H9 (cell line): Measurements from ENCODE around the gene KSR1. TPM values are rescaled to one million over a fixed set of nuclear protein-coding genes. Genes with fewer than 3 reads are reported as not detected.

ENCODE experiments used
- DNase-seq: peaks from one replicate; pipeline ENCODE4 v3.0.0-alpha.2; 2017
- H2AFZ ChIP-seq: one replicate; pipeline ENCODE4 v1.6.1; 2013; ENCODE audit warnings: mild to moderate bottlenecking, low read length, control low read depth, moderate library complexity
- H2AK5ac ChIP-seq: 2 replicates; pipeline ENCODE4 v1.6.1; 2013; ENCODE audit warnings: low read length, control low read depth, mixed read lengths; ENCODE audit not compliant: insufficient read length
- H2BK120ac ChIP-seq: one replicate; pipeline ENCODE4 v1.6.1; 2013; ENCODE audit warnings: low read depth, mild to moderate bottlenecking, low read length, control low read depth, inconsistent platforms; ENCODE audit not compliant: poor library complexity, severe bottlenecking
- H2BK12ac ChIP-seq: 2 replicates; pipeline ENCODE4 v1.6.1; 2013; ENCODE audit warnings: low read length, control low read depth, mixed read lengths, low read depth; ENCODE audit not compliant: insufficient read length
- H2BK15ac ChIP-seq: 2 replicates; pipeline ENCODE4 v1.6.1; 2013; ENCODE audit warnings: low read depth, low read length, control low read depth
- H2BK20ac ChIP-seq: one replicate; pipeline ENCODE4 v1.6.1; 2013; ENCODE audit warnings: low read depth, mild to moderate bottlenecking, low read length, control low read depth, inconsistent platforms; ENCODE audit not compliant: poor library complexity, severe bottlenecking
- H2BK5ac ChIP-seq: 2 replicates; pipeline ENCODE4 v1.6.1; 2013; ENCODE audit warnings: low read length, control low read depth, mixed read lengths; ENCODE audit not compliant: insufficient read length
- H3K14ac ChIP-seq: 2 replicates; pipeline ENCODE4 v1.6.1; 2013; ENCODE audit warnings: low read length, control low read depth; ENCODE audit not compliant: insufficient read depth
- H3K18ac ChIP-seq: 2 replicates; pipeline ENCODE4 v1.6.1; 2013; ENCODE audit warnings: low read depth, mild to moderate bottlenecking, mixed read lengths, low read length, control low read depth; ENCODE audit not compliant: insufficient read length
- H3K23ac ChIP-seq: 2 replicates; pipeline ENCODE4 v1.6.1; 2013; ENCODE audit warnings: low read length, control low read depth, mixed read lengths, low read depth; ENCODE audit not compliant: insufficient read length
- H3K23me2 ChIP-seq: 2 replicates; pipeline ENCODE4 v1.6.1; 2013; ENCODE audit warnings: low read depth, mild to moderate bottlenecking, mixed read lengths, low read length, control low read depth; ENCODE audit not compliant: insufficient read length, poor library complexity, severe bottlenecking
- H3K27ac ChIP-seq: 2 replicates; pipeline ENCODE4 v1.5.1; 2013; ENCODE audit warnings: low read length, control low read depth, mixed read lengths, low read depth; ENCODE audit not compliant: insufficient read length
- H3K27me3 ChIP-seq: 2 replicates; pipeline ENCODE4 v1.6.1; 2013; ENCODE audit warnings: low read length, control low read depth, inconsistent platforms; ENCODE audit not compliant: insufficient read depth
- H3K4ac ChIP-seq: 2 replicates; pipeline ENCODE4 v1.6.1; 2013; ENCODE audit warnings: low read depth, mild to moderate bottlenecking, control low read depth, inconsistent platforms, low read length, moderate library complexity
- H3K4me1 ChIP-seq: 2 replicates; pipeline ENCODE4 v1.6.1; 2013; ENCODE audit warnings: low read length, control low read depth, inconsistent platforms; ENCODE audit not compliant: insufficient read depth
- H3K4me2 ChIP-seq: 2 replicates; pipeline ENCODE4 v1.6.1; 2013; ENCODE audit warnings: low read length, control low read depth, mixed read lengths; ENCODE audit not compliant: insufficient read length, insufficient read depth
- H3K56ac ChIP-seq: 2 replicates; pipeline ENCODE4 v1.6.1; 2013; ENCODE audit warnings: low read depth, mild to moderate bottlenecking, mixed read lengths, low read length, control low read depth; ENCODE audit not compliant: insufficient read length
- H3K79me1 ChIP-seq: 2 replicates; pipeline ENCODE4 v1.6.1; 2013; ENCODE audit warnings: low read depth, mild to moderate bottlenecking, moderate library complexity, low read length, control low read depth, inconsistent platforms; ENCODE audit not compliant: insufficient read depth, poor library complexity, severe bottlenecking
- H3K79me2 ChIP-seq: 2 replicates; pipeline ENCODE4 v1.6.1; 2013; ENCODE audit warnings: low read length, control low read depth, inconsistent platforms; ENCODE audit not compliant: insufficient read depth
- H3K9ac ChIP-seq: 2 replicates; pipeline ENCODE4 v1.6.1; 2013; ENCODE audit warnings: low read length, control low read depth, mixed read lengths; ENCODE audit not compliant: insufficient read length; ENCODE audit errors: extremely low read depth
- H3K9me3 ChIP-seq: one replicate; pipeline ENCODE4 v1.6.1; 2013; ENCODE audit warnings: low read depth, low read length, inconsistent platforms; ENCODE audit not compliant: control insufficient read depth
- H3T11ph ChIP-seq: one replicate; pipeline ENCODE4 v1.6.1; 2013; ENCODE audit warnings: mild to moderate bottlenecking, low read length, control low read depth, inconsistent platforms
- H4K20me1 ChIP-seq: one replicate; pipeline ENCODE4 v1.6.1; 2013; ENCODE audit not compliant: control insufficient read depth, insufficient read length, insufficient read depth
- H4K5ac ChIP-seq: 2 replicates; pipeline ENCODE4 v1.6.1; 2013; ENCODE audit warnings: low read depth, mild to moderate bottlenecking, mixed read lengths, low read length, control low read depth; ENCODE audit not compliant: insufficient read length
- H4K8ac ChIP-seq: replicated peaks from 2 replicates; pipeline ENCODE4 v1.6.1; 2013; ENCODE audit warnings: low read length, control low read depth, mixed read lengths, low read depth; ENCODE audit not compliant: insufficient read length
- H4K91ac ChIP-seq: 2 replicates; pipeline ENCODE4 v1.6.1; 2013; ENCODE audit warnings: low read depth, mild to moderate bottlenecking, moderate library complexity, mixed read lengths, low read length, control low read depth; ENCODE audit not compliant: insufficient read length
- H3K27ac Mint-ChIP-seq, 3 experiments: 2 replicates in 2 of 3; 3 replicates in 1 of 3; pipeline ENCODE4 v1.8.0; 2020 to 2021; ENCODE audit warnings: mixed read lengths in 3 of 3, mild to moderate bottlenecking in 1 of 3, moderate library complexity in 1 of 3
- H3K27me3 Mint-ChIP-seq: 2 replicates; pipeline ENCODE4 v1.8.0; 2021; ENCODE audit warnings: low read depth, mild to moderate bottlenecking, moderate library complexity, mixed read lengths
- H3K36me3 Mint-ChIP-seq, 3 experiments: 2 replicates in 2 of 3; 3 replicates in 1 of 3; pipeline ENCODE4 v1.8.0; 2020 to 2021; ENCODE audit warnings: low read depth in 3 of 3, mixed read lengths in 3 of 3; ENCODE audit not compliant: insufficient read depth in 1 of 3
- H3K4me1 Mint-ChIP-seq, 2 experiments: 2 replicates each; pipeline ENCODE4 v1.8.0; 2020; ENCODE audit warnings: mixed read lengths in 2 of 2
- H3K4me3 Mint-ChIP-seq, 2 experiments: 2 replicates in 1 of 2; 3 replicates in 1 of 2; pipeline ENCODE4 v1.8.0; 2020 to 2021; ENCODE audit warnings: mild to moderate bottlenecking in 2 of 2, mixed read lengths in 2 of 2, moderate library complexity in 1 of 2
- H3K9me3 Mint-ChIP-seq, 2 experiments: 2 replicates in 1 of 2; 3 replicates in 1 of 2; pipeline ENCODE4 v1.8.0; 2020; ENCODE audit warnings: mild to moderate bottlenecking in 2 of 2, mixed read lengths in 2 of 2, moderate library complexity in 1 of 2
- WGBS: extraction: QIAGEN DNeasy Blood & Tissue Kit; methylation state at CpG from one replicate; pipeline ENCODE4 v1.1.7; 2013; ENCODE audit warnings: missing lambda C conversion rate, low lambda C conversion rate, mixed read lengths; ENCODE audit not compliant: insufficient read length; ENCODE audit errors: extremely low coverage; 5-methylcytosine and 5-hydroxymethylcytosine counted together
- total RNA-seq: library from RNA; stranded (reverse); gene quantifications from 2 replicates; pipeline ENCODE4 v1.2.1, GENCODE V29; 2021
- TF ChIP-seq, protein P1 (sequence below): fragments of 200-600 bp; sonication (generic); conservative IDR thresholded peaks from 3 replicates; pipeline ENCODE4 v1.8.0; 2021; ENCODE audit warnings: antibody characterized with exemption, mild to moderate bottlenecking

The KSR1 gene
- total RNA-seq, 1 experiment from 2014 or later = 44.9 TPM

DNA sequence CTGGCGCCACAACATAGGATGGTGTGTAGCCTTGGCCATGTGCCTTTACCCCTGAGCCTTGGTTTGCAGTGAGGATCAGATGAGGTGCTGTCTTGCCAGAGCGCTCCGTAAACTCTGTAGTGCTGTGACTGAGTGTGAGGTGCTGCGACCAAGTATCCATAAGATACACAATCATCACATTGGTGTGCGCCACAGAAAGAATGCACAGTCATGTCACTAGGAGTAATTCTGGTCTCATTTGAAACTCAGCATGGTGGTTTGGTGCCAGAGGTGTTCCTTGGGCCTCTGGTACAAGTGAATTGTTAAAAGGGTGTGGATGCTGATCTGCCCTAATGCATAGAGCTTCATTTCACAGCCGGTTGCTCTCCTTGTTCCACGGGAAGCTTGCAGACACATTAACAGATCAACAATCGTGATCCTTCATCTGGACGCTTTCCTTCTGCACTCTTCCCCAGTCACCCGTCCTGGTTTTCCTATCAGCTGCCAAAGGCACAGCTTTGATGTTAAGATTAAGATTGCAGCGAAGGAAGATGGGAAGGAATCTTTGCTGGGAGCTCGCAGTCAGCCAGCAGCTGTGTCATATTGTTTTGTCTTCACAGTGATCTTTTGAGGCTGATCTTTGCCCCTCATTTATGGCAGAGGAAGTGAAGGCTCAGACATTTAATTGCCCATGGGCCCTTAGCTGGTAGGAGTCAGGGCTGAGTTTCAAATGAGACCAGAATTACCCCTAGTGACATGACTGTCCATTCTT lies 79.1 kb downstream of the KSR1 start:
- Histone ChIP-seq H4K91ac (no peak overlapping the region), H3K23ac (no peak overlapping the region), H2BK15ac (no peak overlapping the region), H2BK20ac (no peak overlapping the region), H3K18ac (no peak overlapping the region), H4K20me1 (no peaks in the 10 kb centered on the region), H3K23me2 (no peaks in the 10 kb centered on the region), H2AK5ac (no peak overlapping the region), H4K5ac (no peak overlapping the region), H3K14ac (no peak overlapping the region), H2BK5ac (no peak overlapping the region), H3K9me3 (no peaks in the 10 kb centered on the region), H2AFZ (no peak overlapping the region), H3K9ac (no peak overlapping the region), H3K4me1 (no peaks in the 10 kb centered on the region; the same call in 1 of the 2 replicates), H3K56ac (no peak overlapping the region), H3K27ac (no peak overlapping the region), H2BK12ac (no peak overlapping the region), H3T11ph (no peak overlapping the region), H3K79me2 (peaks cover 13% of the 10 kb centered on the region; the same call in 1 of the 2 replicates), H3K27me3 (no peaks in the 10 kb centered on the region), H3K79me1 (peaks cover 4% of the 10 kb centered on the region), H3K4ac (no peak overlapping the region), H4K8ac (no peak overlapping the region), H2BK120ac (no peak overlapping the region), H3K4me2 (no peak overlapping the region)
- Mint-ChIP-seq H3K9me3 (no peaks in the 10 kb centered on the region), H3K4me1 (peaks cover 46 to 59% of the 10 kb centered on the region in 2 experiments), H3K36me3 (no peaks in the 10 kb centered on the region), H3K27ac (peak overlapping the region; percentile 38 to 83 (median 71); a peak in 6 of 7 replicates), H3K4me3 (no peak overlapping the region), H3K27me3 (no peaks in the 10 kb centered on the region)
- TF ChIP-seq, protein P1, sequence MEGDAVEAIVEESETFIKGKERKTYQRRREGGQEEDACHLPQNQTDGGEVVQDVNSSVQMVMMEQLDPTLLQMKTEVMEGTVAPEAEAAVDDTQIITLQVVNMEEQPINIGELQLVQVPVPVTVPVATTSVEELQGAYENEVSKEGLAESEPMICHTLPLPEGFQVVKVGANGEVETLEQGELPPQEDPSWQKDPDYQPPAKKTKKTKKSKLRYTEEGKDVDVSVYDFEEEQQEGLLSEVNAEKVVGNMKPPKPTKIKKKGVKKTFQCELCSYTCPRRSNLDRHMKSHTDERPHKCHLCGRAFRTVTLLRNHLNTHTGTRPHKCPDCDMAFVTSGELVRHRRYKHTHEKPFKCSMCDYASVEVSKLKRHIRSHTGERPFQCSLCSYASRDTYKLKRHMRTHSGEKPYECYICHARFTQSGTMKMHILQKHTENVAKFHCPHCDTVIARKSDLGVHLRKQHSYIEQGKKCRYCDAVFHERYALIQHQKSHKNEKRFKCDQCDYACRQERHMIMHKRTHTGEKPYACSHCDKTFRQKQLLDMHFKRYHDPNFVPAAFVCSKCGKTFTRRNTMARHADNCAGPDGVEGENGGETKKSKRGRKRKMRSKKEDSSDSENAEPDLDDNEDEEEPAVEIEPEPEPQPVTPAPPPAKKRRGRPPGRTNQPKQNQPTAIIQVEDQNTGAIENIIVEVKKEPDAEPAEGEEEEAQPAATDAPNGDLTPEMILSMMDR = no peak
- no CpG with 5 or more reads among the region's 12 CpGs for WGBS
- no peak for DNase-seq
